ENCODE results near the gene ANXA7. TPM values are rescaled to one million over a fixed set of nuclear protein-coding genes. Genes with fewer than 3 reads are reported as not detected.

ANXA7 gene
- total and polyA plus RNA-seq, 9 donors, result 56.3 to 131 (median 115) TPM

- Histone ChIP-seq H3K27me3 (no peaks in the 10 kb centered on the region), H3K27ac (no peak overlapping the region), H3K4me1 (ENCODE audit: insufficient read depth) (no peaks in the 10 kb centered on the region), H3K9me3 (no peaks in the 10 kb centered on the region), H3K4me3 (no peak overlapping the region), H3K36me3 (peaks cover 2% of the 10 kb centered on the region)
- TF ChIP-seq CTCF (IDR thresholded peaks at IDR 0.05) (no peak), EP300 (IDR thresholded peaks at IDR 0.05) (no peak), POLR2A (IDR thresholded peaks at IDR 0.05) (no peak)
- WGBS, 3 donors, result 7 to 36% (median 11%) methylated on average over 1 of the region's 1 CpG
- DNase-seq, result no peak
- intact Hi-C loops (cut with DNase I), result no loop called here
Observed at GRCh38 chr10:73379064-73379748, 34.7 kb downstream of the ANXA7 start.

- Histone ChIP-seq H3K4me1 (ENCODE audit: insufficient read depth) (no peaks in the 10 kb centered on the region), H3K4me3 (no peak overlapping the region), H3K27me3 (no peaks in the 10 kb centered on the region), H3K27ac (no peak overlapping the region), H3K36me3 (peaks cover 2% of the 10 kb centered on the region), H3K9me3 (no peaks in the 10 kb centered on the region)
- no peak for TF ChIP-seq EP300 (IDR thresholded peaks at IDR 0.05)
- TF ChIP-seq POLR2A (IDR thresholded peaks at IDR 0.05), result no peak
- TF ChIP-seq CTCF (IDR thresholded peaks at IDR 0.05), result no peak
- intact Hi-C loops (cut with DNase I), result no loop called here
- WGBS, 3 donors, result 69 to 77% (median 69%) methylated on average over 3 of the region's 3 CpGs
- no peak for DNase-seq
Observed at GRCh38 chr10:73376679-73377078, 37.2 kb downstream of the ANXA7 start.

- TF ChIP-seq EP300 (IDR thresholded peaks at IDR 0.05), result no peak
- no peak for TF ChIP-seq CTCF (IDR thresholded peaks at IDR 0.05)
- TF ChIP-seq POLR2A (IDR thresholded peaks at IDR 0.05), result no peak
- Histone ChIP-seq H3K4me3 (no peak overlapping the region), H3K9me3 (no peaks in the 10 kb centered on the region), H3K36me3 (no peaks in the 10 kb centered on the region), H3K27ac (no peak overlapping the region), H3K4me1 (ENCODE audit: insufficient read depth) (no peaks in the 10 kb centered on the region), H3K27me3 (no peaks in the 10 kb centered on the region)
- intact Hi-C loops (cut with DNase I), result no loop called here
- DNase-seq, result no peak
- WGBS, 3 donors, result 96 to 100% (median 97%) methylated on average over 4 of the region's 4 CpGs
Observed at GRCh38 chr10:73368238-73368637, 45.6 kb downstream of the ANXA7 start.

DNA sequence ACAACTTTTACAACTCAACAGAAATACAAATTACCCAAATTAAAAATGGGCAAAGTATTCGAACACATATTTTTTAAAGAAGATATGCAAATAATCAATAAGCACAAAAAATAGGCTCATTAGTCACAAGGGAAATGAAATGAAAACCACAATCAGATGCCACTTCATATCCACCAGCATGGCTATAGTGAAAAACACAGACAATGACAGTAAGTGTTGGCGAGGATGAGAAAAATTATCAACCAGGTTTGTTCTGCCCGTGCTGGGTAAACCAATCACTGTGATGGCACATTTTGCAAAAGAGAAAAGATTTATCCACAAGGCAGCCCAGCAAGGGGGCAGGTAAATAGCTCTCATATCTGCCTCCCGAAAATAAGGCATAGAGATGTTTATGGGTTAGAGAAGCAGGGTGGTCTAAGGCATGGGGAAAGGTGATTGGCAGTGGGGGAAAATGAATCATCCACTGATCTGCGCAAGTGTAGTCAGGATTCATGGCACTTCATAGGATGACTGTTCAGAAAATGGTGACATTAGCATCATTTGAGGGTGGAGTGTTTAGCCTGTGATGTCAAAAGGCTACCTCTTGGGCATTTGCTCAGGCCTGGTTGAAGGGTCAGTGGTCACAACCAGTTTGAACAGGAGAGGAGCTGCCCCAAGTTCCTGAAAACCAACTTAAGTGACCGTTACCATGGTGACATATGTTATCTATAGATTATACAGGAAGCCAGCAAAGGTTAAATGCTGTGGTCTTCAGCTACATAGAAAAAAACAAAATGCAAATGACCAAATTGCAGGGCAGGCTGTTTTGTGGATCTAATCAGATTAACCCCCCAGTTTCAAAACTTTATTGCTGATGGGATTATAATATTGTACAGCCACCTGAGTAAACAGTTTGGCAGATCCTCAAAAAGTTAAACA, 47.2 kb downstream of the ANXA7 start:
- Histone ChIP-seq H3K4me3 (no peak overlapping the region), H3K4me1 (ENCODE audit: insufficient read depth) (no peaks in the 10 kb centered on the region), H3K27ac (no peak overlapping the region), H3K27me3 (no peaks in the 10 kb centered on the region), H3K36me3 (no peaks in the 10 kb centered on the region), H3K9me3 (no peaks in the 10 kb centered on the region)
- WGBS, 3 donors, result 90 to 93% (median 92%) methylated on average over 6 of the region's 6 CpGs
- DNase-seq, result no peak
- TF ChIP-seq CTCF (IDR thresholded peaks at IDR 0.05), result no peak
- TF ChIP-seq POLR2A (IDR thresholded peaks at IDR 0.05), result no peak
- TF ChIP-seq EP300 (IDR thresholded peaks at IDR 0.05), result no peak
- intact Hi-C loops (cut with DNase I), result no loop called here

Measured in ovary (tissue), 9 donors.